Measurements from ENCODE around the gene LRRN4CL. TPM values are rescaled to one million over a fixed set of nuclear protein-coding genes. Genes with fewer than 3 reads are reported as not detected.
A peak's percentile ranks its signal among the peaks of the same experiment; 100 is the strongest.

LRRN4CL gene
- total RNA-seq, 4 donors from 2014 or later: 29.9 to 48.2 (median 39.2) TPM

GRCh38 chr11:62678770-62679696, 10.3 kb downstream of the LRRN4CL start, which contains the start of gene UBXN1:
TSS of gene UBXN1 (minus strand) at chr11:62679073. CDS start at chr11:62678923, 150 bp downstream.
- no peaks in the 10 kb centered on the region for H3K9me3 ChIP-seq
- intact Hi-C loops (cut with DNase I): no loop called here
- TF ChIP-seq POLR2AphosphoS5 (IDR thresholded peaks at IDR 0.05): peak; percentile 90 to 92
- TF ChIP-seq POLR2A (IDR thresholded peaks at IDR 0.05; ENCODE audit: low read depth): peak; percentile 62
- no peak for TF ChIP-seq CTCF (IDR thresholded peaks at IDR 0.05)
- TF ChIP-seq EP300 (IDR thresholded peaks at IDR 0.05): no peak
- H3K36me3 ChIP-seq: peaks cover 20 to 38% (median 37%) of the 10 kb centered on the region in 4 donors
- peaks cover 26 to 46% (median 38%) of the 10 kb centered on the region in 4 donors for H3K4me1 ChIP-seq
- WGBS: 25% methylated on average over 14 of the region's 55 CpGs
- H3K4me3 ChIP-seq: peak within 1 kb of the TSS; percentile 85 to 99 (median 90)
- peak within 1 kb of the TSS; percentile 85 to 96 (median 93) for H3K27ac ChIP-seq (replicated peaks in 1 of 4)
- peak; percentile 98 for DNase-seq (ENCODE audit: extremely low spot score)
- H3K27me3 ChIP-seq: no peaks in the 10 kb centered on the region

GRCh38 chr11:62678433-62678769, 10.9 kb downstream of the LRRN4CL start:
- DNase-seq (ENCODE audit: extremely low spot score): no peak
- no peak for TF ChIP-seq EP300 (IDR thresholded peaks at IDR 0.05)
- no peak for TF ChIP-seq CTCF (IDR thresholded peaks at IDR 0.05)
- no peak for TF ChIP-seq POLR2AphosphoS5 (IDR thresholded peaks at IDR 0.05)
- TF ChIP-seq POLR2A (IDR thresholded peaks at IDR 0.05; ENCODE audit: low read depth): no peak
- H3K4me1 ChIP-seq: peaks cover 26 to 53% (median 41%) of the 10 kb centered on the region in 4 donors
- H3K27ac ChIP-seq (replicated peaks in 1 of 4): peak overlapping the region; percentile 85 to 96 (median 93)
- intact Hi-C loops (cut with DNase I): no loop called here
- 8% methylated on average over 4 of the region's 16 CpGs for WGBS
- H3K27me3 ChIP-seq: no peaks in the 10 kb centered on the region
- H3K4me3 ChIP-seq: peak overlapping the region; percentile 85 to 99 (median 90)
- H3K9me3 ChIP-seq: no peaks in the 10 kb centered on the region
- peaks cover 20 to 45% (median 43%) of the 10 kb centered on the region in 4 donors for H3K36me3 ChIP-seq

GRCh38 chr11:62677714-62678113, 11.6 kb downstream of the LRRN4CL start:
- H3K4me3 ChIP-seq: peak overlapping the region; percentile 85 to 99 (median 90)
- no peak for DNase-seq (ENCODE audit: extremely low spot score)
- WGBS: 85% methylated on average over 15 of the region's 15 CpGs
- H3K4me1 ChIP-seq: peaks cover 31 to 59% (median 48%) of the 10 kb centered on the region in 4 donors
- H3K27ac ChIP-seq (replicated peaks in 1 of 4): peak overlapping the region in 3 of 4 donors; percentile 92 to 96 (median 94)
- H3K36me3 ChIP-seq: peaks cover 20 to 48% (median 45%) of the 10 kb centered on the region in 4 donors
- H3K27me3 ChIP-seq: no peaks in the 10 kb centered on the region
- no peak for TF ChIP-seq CTCF (IDR thresholded peaks at IDR 0.05)
- TF ChIP-seq POLR2A (IDR thresholded peaks at IDR 0.05; ENCODE audit: low read depth): no peak
- no peak for TF ChIP-seq POLR2AphosphoS5 (IDR thresholded peaks at IDR 0.05)
- no peak for TF ChIP-seq EP300 (IDR thresholded peaks at IDR 0.05)
- intact Hi-C loops (cut with DNase I): no loop called here
- no peaks in the 10 kb centered on the region for H3K9me3 ChIP-seq

- TF ChIP-seq POLR2AphosphoS5 (IDR thresholded peaks at IDR 0.05) (no peak), CTCF (IDR thresholded peaks at IDR 0.05) (no peak), POLR2A (IDR thresholded peaks at IDR 0.05; ENCODE audit: low read depth) (no peak), EP300 (IDR thresholded peaks at IDR 0.05) (no peak)
- no peak for DNase-seq (ENCODE audit: extremely low spot score)
- Histone ChIP-seq H3K9me3 (no peaks in the 10 kb centered on the region), H3K27ac (replicated peaks in 1 of 4) (peak overlapping the region in 1 of 4 donors; percentile 94), H3K36me3 (peaks cover 20 to 48% (median 45%) of the 10 kb centered on the region in 4 donors), H3K27me3 (no peaks in the 10 kb centered on the region), H3K4me3 (no peak overlapping the region), H3K4me1 (peaks cover 36 to 65% (median 54%) of the 10 kb centered on the region in 4 donors)
- intact Hi-C loops (cut with DNase I): no loop called here
- 79% methylated on average over 6 of the region's 6 CpGs for WGBS
These were observed 12.2 kb downstream of the LRRN4CL start for GRCh38 chr11:62677156-62677555.
